Effector memory CD4-positive, alpha-beta T cell (primary cell): ENCODE data around the gene RASA3.
"Not testable (repeated sequence)": the region's sequence is repeated elsewhere in the genome, so short reads cannot be mapped to it uniquely, and the experiment has no call there.

Experiments used
- DNase-seq, 3 donors: peaks; one replicate each; pipeline ENCODE4 v3.0.0-alpha.2; 2020
- H3K27ac ChIP-seq: 2 replicates; pipeline ENCODE4 v1.7.0; 2013; ENCODE audit warnings: mild to moderate bottlenecking, low read length, moderate library complexity; ENCODE audit not compliant: insufficient read depth, poor library complexity, severe bottlenecking
- H3K27me3 ChIP-seq: replicated peaks from 2 replicates; pipeline ENCODE4 v1.7.0; 2013; ENCODE audit warnings: mild to moderate bottlenecking, low read length; ENCODE audit not compliant: insufficient read depth, control insufficient read depth, poor library complexity, severe bottlenecking
- H3K36me3 ChIP-seq: 2 replicates; pipeline ENCODE4 v1.7.0; 2013; ENCODE audit warnings: mild to moderate bottlenecking, low read length, moderate library complexity; ENCODE audit not compliant: control insufficient read depth, insufficient read depth
- H3K4me1 ChIP-seq: 2 replicates; pipeline ENCODE4 v1.7.0; 2013; ENCODE audit warnings: low read length, mild to moderate bottlenecking; ENCODE audit not compliant: control insufficient read depth, insufficient read depth, poor library complexity, severe bottlenecking
- H3K4me3 ChIP-seq: 2 replicates; pipeline ENCODE4 v1.7.0; 2013; ENCODE audit warnings: low read length, low read depth, mild to moderate bottlenecking; ENCODE audit not compliant: insufficient read depth, poor library complexity, severe bottlenecking
- H3K9me3 ChIP-seq: 2 replicates; pipeline ENCODE4 v1.7.0; 2013; ENCODE audit warnings: mild to moderate bottlenecking, low read length, moderate library complexity; ENCODE audit not compliant: control insufficient read depth

The RASA3 gene

DNA sequence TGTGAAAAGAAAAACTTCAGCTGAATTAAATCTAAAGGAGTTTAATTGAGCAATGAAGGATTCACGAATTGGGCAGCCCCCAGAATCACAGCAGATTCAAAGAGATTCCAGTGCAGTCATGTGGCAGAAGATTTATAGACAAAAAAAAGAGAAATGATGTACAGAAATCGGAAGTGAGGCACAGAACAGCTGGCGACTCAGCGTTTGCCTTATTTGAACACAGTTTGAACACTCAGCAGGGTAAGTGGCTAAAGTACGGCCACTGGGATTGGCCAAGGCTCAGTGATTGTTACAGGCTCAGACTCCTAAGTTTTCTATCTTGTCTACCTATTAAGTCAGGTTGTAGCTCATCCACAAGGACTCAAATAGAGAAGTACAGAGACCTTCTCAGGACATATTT lies 35.0 kb upstream of the RASA3 start:
- no peak for DNase-seq

GRCh38 chr13:114166381-114167131 lies 34.1 kb upstream of the RASA3 start:
- no peak for DNase-seq
- Histone ChIP-seq H3K4me1 (peaks cover 32% of the 10 kb centered on the region), H3K4me3 (no peak overlapping the region), H3K27ac (no peak overlapping the region), H3K9me3 (no peaks in the 10 kb centered on the region), H3K27me3 (no peaks in the 10 kb centered on the region), H3K36me3 (no peaks in the 10 kb centered on the region)

More for the DNA sequence above, 35.0 kb upstream of the RASA3 start:
- H3K9me3 ChIP-seq = peaks cover 3% of the 10 kb centered on the region
- no peak overlapping the region for H3K27ac ChIP-seq
- H3K36me3 ChIP-seq = no peaks in the 10 kb centered on the region
- peaks cover 23% of the 10 kb centered on the region for H3K4me1 ChIP-seq
- no peaks in the 10 kb centered on the region for H3K27me3 ChIP-seq
- no peak overlapping the region for H3K4me3 ChIP-seq

DNA sequence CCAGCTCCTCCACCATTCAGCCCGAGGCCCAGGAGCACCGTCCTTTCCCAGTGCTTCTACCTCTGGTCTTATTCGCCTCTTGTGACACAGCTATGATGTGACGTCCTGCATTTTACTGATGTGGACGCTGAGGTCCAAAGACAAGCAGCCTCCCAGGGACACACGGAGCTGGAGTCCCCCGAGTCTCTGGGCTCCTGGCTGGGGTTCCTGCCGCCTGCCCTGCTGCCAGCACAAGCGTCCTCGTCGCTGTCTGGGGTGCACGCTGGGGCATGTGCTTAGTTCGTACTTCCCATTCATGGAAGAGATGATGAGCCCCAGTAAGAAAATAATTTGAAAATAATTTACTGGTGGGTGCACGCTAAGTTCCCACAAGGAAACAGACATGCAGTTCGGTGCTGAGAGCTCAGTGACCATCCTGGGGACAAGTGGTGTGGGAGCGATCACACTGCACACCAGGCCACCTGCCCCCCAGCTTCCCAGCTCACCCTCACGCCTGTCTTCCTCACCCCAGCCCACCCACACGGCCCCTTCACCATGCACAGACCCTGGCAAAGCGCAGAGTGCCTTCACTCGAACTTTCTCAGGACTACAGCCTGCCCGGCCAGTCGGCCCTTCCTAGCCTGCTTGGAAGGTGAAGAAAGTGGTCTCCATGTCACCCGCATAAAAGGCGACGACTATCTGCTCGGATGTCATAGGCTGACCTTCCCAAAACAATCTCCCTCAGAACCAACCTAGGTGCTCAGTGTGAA lies 32.4 kb upstream of the RASA3 start:
- Histone ChIP-seq H3K4me3 (no peak overlapping the region), H3K4me1 (peaks cover 40% of the 10 kb centered on the region), H3K27ac (no peak overlapping the region), H3K36me3 (no peaks in the 10 kb centered on the region), H3K27me3 (no peaks in the 10 kb centered on the region), H3K9me3 (no peaks in the 10 kb centered on the region)
- DNase-seq = no peak

- Histone ChIP-seq H3K4me1 (peaks cover 40% of the 10 kb centered on the region), H3K27ac (no peak overlapping the region), H3K27me3 (no peaks in the 10 kb centered on the region), H3K4me3 (no peak overlapping the region), H3K36me3 (no peaks in the 10 kb centered on the region), H3K9me3 (no peaks in the 10 kb centered on the region)
- DNase-seq = no peak
Observed at GRCh38 chr13:114164053-114164452, 31.6 kb upstream of the RASA3 start.

DNA sequence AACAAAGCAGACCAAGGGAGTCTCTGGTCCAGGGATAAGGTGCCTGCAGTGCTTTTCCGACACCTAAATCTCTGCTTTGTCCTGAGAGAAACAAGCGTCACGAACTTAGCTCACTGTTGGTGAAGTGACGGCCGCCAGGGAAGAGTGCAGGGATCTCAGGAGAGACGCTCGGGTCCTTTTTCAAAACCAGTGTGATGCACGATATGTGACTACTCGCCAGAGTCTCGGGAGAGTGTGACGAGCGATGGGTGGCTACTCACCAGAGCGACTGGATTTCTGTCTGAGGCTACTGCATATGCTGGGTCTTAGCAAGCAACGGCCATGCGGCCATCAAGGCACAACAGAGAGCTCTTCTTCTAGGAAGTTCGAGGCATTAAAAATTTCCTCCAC lies 30.1 kb upstream of the RASA3 start:
- peak overlapping the region; percentile 32 for H3K4me3 ChIP-seq
- H3K4me1 ChIP-seq = peaks cover 45% of the 10 kb centered on the region
- H3K9me3 ChIP-seq = no peaks in the 10 kb centered on the region
- H3K27ac ChIP-seq = peak overlapping the region; percentile 54
- no peaks in the 10 kb centered on the region for H3K27me3 ChIP-seq
- no peak for DNase-seq
- no peaks in the 10 kb centered on the region for H3K36me3 ChIP-seq

DNA sequence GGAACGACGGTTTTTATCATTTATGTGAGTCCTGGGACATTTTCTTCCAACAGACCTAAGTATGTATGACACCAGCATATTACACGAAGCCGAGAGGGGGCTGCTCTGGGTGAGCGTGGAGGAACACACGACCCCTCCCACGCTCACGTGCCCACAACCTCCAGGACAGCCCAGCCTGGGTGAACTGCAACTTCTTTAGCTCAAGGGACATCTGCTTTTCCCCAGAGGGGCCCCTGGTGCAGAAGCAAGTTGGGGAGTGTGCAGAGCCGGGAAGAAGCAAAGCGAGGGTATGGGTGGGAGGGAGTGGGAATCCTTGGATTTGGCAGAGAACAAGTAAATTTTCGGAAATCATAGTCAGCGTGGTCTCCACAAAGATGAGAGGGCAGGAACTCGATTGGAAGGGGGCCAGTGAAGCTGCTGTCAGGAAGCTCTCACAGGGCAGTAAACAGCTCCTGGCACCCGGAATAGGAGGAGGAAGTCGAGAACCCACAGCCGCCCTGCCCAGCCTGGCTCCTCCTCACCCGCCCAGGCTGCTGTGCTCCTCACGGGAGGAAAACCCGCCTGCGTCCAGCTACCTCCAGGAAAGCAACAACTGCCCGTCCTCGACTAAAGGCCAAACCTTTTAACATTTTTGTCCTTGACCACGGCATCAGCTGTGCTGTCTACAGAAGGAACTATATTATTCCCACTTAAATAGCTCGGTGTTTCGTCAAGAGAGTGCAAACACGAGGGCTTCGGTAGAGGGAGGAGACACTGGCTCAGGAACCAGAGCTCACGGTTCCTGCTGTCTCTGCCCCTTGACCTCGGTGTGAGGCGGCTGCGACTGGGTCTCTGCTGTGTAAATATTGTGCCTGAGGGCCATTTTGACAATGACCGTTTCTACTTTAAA lies 29.5 kb upstream of the RASA3 start:
- peak overlapping the region; percentile 32 for H3K4me3 ChIP-seq

GRCh38 chr13:114161028-114161556 lies 28.7 kb upstream of the RASA3 start:
- DNase-seq = no peak
- no peaks in the 10 kb centered on the region for H3K9me3 ChIP-seq
- H3K36me3 ChIP-seq = no peaks in the 10 kb centered on the region
- peaks cover 54% of the 10 kb centered on the region for H3K4me1 ChIP-seq
- no peak overlapping the region for H3K4me3 ChIP-seq
- H3K27me3 ChIP-seq = no peaks in the 10 kb centered on the region
- peak overlapping the region; percentile 54 for H3K27ac ChIP-seq

More for the DNA sequence above, 29.5 kb upstream of the RASA3 start:
- Histone ChIP-seq H3K27me3 (no peaks in the 10 kb centered on the region), H3K36me3 (no peaks in the 10 kb centered on the region), H3K4me1 (peaks cover 51% of the 10 kb centered on the region), H3K9me3 (no peaks in the 10 kb centered on the region), H3K27ac (peak overlapping the region; percentile 54)
- DNase-seq = no peak

- H3K4me1 ChIP-seq = peaks cover 56% of the 10 kb centered on the region
- H3K27me3 ChIP-seq, DNase-seq, H3K9me3 ChIP-seq, H3K27ac ChIP-seq, H3K36me3 ChIP-seq, H3K4me3 ChIP-seq: not testable (repeated sequence)
Observed at GRCh38 chr13:114158869-114159666, 26.6 kb upstream of the RASA3 start.

GRCh38 chr13:114157869-114158495 lies 25.6 kb upstream of the RASA3 start:
- no peak for DNase-seq
- no peaks in the 10 kb centered on the region for H3K9me3 ChIP-seq
- no peak overlapping the region for H3K4me3 ChIP-seq
- no peaks in the 10 kb centered on the region for H3K36me3 ChIP-seq
- peak overlapping the region; percentile 14 for H3K27ac ChIP-seq
- H3K4me1 ChIP-seq = peaks cover 49% of the 10 kb centered on the region
- H3K27me3 ChIP-seq = no peaks in the 10 kb centered on the region
